BLaER1 (cell line): ENCODE data around the gene DPY19L3.
A peak's percentile ranks its signal among the peaks of the same experiment; 100 is the strongest.
"Not testable (repeated sequence)": the region's sequence is repeated elsewhere in the genome, so short reads cannot be mapped to it uniquely, and the experiment has no call there.

Experiments used
- H3K27ac ChIP-seq: shearing (Covaris generic); formaldehyde crosslinking; 2 replicates; pipeline ENCODE4 v1.8.1; 2022
- H3K27me3 ChIP-seq: shearing (Covaris generic); formaldehyde crosslinking; 2 replicates; pipeline ENCODE4 v1.8.1; 2022
- H3K36me3 ChIP-seq: shearing (Covaris generic); formaldehyde crosslinking; 2 replicates; pipeline ENCODE4 v1.8.1; 2022
- H3K4me1 ChIP-seq: shearing (Covaris generic); formaldehyde crosslinking; 2 replicates; pipeline ENCODE4 v1.8.1; 2022
- H3K4me2 ChIP-seq: shearing (Covaris generic); formaldehyde crosslinking; 2 replicates; pipeline ENCODE4 v1.8.1; 2022
- H3K4me3 ChIP-seq: shearing (Covaris generic); formaldehyde crosslinking; 2 replicates; pipeline ENCODE4 v1.8.1; 2022
- H3K9ac ChIP-seq: shearing (Covaris generic); formaldehyde crosslinking; 2 replicates; pipeline ENCODE4 v1.8.1; 2022
- H3K9me3 ChIP-seq: shearing (Covaris generic); formaldehyde crosslinking; 2 replicates; pipeline ENCODE4 v1.8.1; 2022
- H4K20me1 ChIP-seq: shearing (Covaris generic); formaldehyde crosslinking; 2 replicates; pipeline ENCODE4 v1.8.1; 2022
- Cebpa-rat ChIP-seq: shearing (Covaris generic); IDR thresholded peaks from 2 replicates; pipeline ENCODE4 v1.8.1; 2022

DPY19L3 gene

DNA sequence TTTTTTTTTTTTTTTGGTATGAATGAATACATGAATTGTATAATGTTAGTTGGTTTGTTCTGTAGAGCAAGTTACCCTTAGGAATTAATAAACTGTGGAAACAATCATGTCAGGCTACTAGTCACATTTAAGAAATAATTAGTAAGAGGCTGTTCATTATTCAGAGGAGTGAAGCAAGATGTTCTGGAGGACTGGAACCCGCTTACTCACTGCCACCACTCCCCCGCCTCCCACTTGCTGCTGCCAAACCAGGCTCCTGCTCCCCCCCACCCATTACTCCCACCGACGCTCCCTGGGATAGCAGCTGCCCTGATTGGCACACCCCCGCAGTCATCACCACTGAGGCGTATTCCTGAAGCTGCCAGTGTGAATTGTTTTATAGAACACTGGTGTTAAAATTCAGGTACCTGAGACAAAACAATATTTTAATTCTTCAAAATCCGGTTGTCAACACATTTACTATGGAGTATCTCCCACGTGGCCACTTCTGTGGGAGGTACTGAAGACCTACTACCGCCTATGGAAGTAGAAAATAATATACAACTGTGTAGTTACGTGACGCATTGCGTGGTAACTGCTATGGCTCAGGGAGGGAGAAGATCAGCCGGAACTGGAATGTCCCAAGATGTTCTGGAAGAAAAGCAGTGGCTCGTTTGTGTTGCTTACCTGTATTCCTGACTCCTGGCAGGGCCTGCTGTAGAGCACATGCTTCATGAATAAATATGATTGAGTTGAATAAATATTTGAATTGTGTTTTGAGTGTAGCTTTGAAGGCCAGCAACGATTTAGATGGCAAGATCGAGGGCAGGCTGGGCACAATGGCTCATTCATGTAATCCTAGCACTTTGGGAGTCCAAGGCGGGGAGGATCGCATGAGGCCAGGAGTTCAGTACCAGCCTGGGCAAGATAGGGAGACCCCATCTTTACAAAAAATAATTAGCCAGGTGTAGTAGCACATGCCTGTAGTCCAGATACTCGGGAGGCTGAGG is 1.7 kb downstream of the DPY19L3 start:
- Histone ChIP-seq H3K27ac (no peak overlapping the region), H3K9me3 (no peaks in the 10 kb centered on the region), H3K27me3 (no peaks in the 10 kb centered on the region), H3K4me2 (peak overlapping the region; percentile 82), H3K4me3 (peak overlapping the region; percentile 90), H4K20me1 (no peaks in the 10 kb centered on the region), H3K9ac (peak overlapping the region; percentile 93; the same call in 1 of the 2 replicates), H3K36me3 (peaks cover 46% of the 10 kb centered on the region), H3K4me1 (peaks cover 23% of the 10 kb centered on the region)
- no peak for TF ChIP-seq Cebpa-rat

DNA sequence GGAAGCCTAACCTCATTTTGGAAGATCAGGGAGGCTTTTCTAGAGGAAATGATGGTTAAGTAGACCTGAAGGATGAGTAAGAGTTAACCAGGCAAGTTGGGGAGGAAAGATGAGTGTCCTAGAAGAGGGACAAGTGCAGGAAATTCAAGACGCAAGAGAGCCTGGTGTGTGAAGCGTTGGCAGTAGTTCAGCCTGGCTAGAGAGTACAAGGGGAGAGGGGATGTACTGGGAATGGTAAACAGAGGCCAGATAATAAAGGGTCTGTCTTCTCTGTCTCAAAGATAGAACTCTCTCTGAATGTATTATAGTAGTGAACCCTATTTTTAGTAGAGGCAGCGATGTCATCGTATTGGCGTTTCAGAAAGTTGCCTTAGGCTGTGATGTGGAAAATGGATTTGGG is 9.7 kb downstream of the DPY19L3 start:
- peaks cover 88% of the 10 kb centered on the region for H3K36me3 ChIP-seq
- no peaks in the 10 kb centered on the region for H3K27me3 ChIP-seq
- H3K9me3 ChIP-seq, result no peaks in the 10 kb centered on the region
- H3K4me3 ChIP-seq, result no peak overlapping the region
- H3K4me2 ChIP-seq, result no peak overlapping the region
- no peak overlapping the region for H3K9ac ChIP-seq
- no peaks in the 10 kb centered on the region for H4K20me1 ChIP-seq
- no peak for TF ChIP-seq Cebpa-rat
- no peak overlapping the region for H3K27ac ChIP-seq
- no peaks in the 10 kb centered on the region for H3K4me1 ChIP-seq

DNA sequence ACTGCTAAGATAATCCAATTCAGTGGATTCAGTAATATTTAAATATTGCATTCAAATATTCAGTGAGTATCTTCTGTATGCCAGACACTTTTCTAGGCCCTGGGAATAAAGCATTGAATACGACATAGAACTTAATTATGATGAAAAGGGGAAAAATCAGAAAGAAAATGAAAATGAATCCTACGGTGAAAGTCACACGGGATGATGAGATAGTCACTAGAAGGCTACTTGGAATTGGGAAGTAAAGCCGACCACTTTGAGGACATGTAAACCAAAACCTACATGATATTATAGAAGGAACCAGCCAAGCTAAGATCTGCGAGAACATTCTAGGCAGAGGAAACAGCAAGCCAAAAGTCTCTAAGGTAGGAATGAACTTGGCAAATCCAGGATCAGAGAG is 10.1 kb downstream of the DPY19L3 start:
- no peak overlapping the region for H3K27ac ChIP-seq
- no peaks in the 10 kb centered on the region for H3K27me3 ChIP-seq
- H3K4me1 ChIP-seq, result no peaks in the 10 kb centered on the region
- peaks cover 88% of the 10 kb centered on the region for H3K36me3 ChIP-seq
- H3K9me3 ChIP-seq, result no peaks in the 10 kb centered on the region
- H3K9ac ChIP-seq, result no peak overlapping the region
- H3K4me3 ChIP-seq, result no peak overlapping the region
- no peak overlapping the region for H3K4me2 ChIP-seq
- no peaks in the 10 kb centered on the region for H4K20me1 ChIP-seq
- no peak for TF ChIP-seq Cebpa-rat

DNA sequence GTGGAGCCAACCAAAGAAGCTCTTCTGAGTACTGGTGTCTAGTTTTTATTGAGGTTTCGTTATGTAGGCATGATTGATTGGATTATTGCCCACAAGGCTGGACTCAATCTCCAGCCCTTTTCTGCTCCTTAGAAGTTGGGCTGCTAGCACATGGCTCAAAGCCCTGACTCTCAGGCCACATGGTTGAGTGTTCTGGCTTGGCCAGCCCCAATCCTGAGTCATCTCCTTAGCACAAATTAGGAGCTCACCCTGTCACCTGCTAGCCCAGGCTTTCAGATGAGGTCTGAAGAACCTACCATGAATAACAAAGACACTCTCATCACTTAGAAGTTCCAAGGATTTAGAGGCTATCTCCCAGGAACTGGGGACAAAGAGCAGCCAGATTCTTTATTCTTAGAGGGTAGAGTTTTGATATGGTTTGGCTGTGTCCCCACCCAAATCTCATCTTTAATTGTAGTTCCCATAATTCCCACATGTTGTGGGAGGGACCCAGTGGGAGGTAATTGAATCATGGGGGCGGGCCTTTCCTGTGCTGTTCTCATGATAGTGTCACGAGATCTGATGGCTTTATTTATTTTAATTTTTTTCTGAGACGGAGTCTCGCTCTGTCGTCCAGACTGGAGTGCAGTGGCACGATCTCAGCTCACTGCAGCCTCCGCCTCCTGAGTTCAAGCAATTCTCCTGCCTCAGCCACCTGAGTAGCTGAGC is 11.3 kb downstream of the DPY19L3 start:
- Histone ChIP-seq H3K4me2 (no peak overlapping the region), H3K4me3 (no peak overlapping the region), H3K4me1 (peaks cover 6% of the 10 kb centered on the region), H3K27ac (no peak overlapping the region), H3K9me3 (no peaks in the 10 kb centered on the region), H3K36me3 (peaks cover 83% of the 10 kb centered on the region), H4K20me1 (no peaks in the 10 kb centered on the region), H3K27me3 (no peaks in the 10 kb centered on the region), H3K9ac (no peak overlapping the region)
- TF ChIP-seq Cebpa-rat, result no peak

DNA sequence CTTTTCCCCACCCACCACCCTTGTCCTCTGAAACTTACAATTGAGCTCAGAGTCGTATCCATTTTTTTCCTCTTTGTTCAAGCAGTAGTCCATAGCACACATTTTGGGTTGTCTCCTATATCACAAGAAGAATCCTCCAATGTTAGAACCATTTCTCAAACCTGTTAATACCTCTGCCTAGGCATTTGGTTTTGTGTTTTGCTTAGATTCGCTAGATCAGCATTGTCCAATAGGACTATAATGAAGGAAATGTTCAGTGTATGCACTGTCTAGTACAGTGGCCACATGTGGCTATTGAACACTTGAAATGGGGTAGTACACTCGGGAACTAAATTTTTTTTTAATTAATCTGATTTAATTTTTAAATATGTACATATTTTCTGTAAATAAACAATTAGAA is 12.6 kb downstream of the DPY19L3 start:
- Histone ChIP-seq H3K4me3 (no peak overlapping the region), H3K4me2 (no peak overlapping the region), H3K36me3 (peaks cover 74% of the 10 kb centered on the region), H3K4me1 (peaks cover 10% of the 10 kb centered on the region), H3K27me3 (no peaks in the 10 kb centered on the region), H4K20me1 (no peaks in the 10 kb centered on the region), H3K9ac (no peak overlapping the region), H3K27ac (no peak overlapping the region), H3K9me3 (no peaks in the 10 kb centered on the region)
- no peak for TF ChIP-seq Cebpa-rat

DNA sequence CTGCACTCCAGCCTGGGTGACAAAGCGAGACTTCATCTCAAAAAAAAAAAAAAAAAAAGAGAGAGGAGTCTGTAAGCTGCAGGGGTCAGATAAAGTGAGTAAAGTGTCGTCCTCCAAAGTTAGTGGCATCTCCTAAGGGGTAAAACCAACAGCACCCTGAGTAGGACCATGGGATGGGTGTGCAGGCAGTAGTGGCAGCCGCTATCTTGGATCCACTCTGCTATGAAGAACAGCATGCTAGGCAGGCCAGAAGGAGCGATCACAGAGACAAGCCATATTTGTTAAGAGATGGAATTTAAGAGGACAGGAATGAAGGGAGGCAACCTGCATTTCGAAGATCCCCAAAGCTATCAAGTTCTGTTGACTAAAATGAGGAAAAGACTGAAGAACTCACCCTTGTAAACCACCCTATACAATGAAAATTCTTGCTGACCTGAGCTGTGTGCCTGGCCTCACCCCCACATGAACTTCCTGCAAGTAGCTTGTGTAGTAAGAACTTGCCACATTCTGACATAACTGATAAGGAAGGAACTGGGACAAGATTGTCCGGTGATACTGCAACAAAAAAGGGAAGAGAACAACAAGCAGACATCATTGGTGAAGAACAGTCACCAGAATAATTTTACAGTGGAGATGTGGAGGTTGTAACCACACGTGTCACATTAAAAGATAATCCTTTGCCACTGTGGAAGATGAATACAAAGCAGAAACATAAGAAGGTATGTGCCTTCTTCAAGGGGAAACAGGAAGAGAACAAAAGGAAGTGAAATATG is 16.2 kb downstream of the DPY19L3 start:
- Histone ChIP-seq H3K36me3 (peaks cover 56% of the 10 kb centered on the region), H3K27me3 (no peaks in the 10 kb centered on the region), H3K9ac (no peak overlapping the region), H3K4me2 (peak overlapping the region; percentile 20), H3K4me3 (no peak overlapping the region), H4K20me1 (no peaks in the 10 kb centered on the region), H3K4me1 (peaks cover 10% of the 10 kb centered on the region), H3K9me3 (no peaks in the 10 kb centered on the region), H3K27ac (no peak overlapping the region)
- no peak for TF ChIP-seq Cebpa-rat

DNA sequence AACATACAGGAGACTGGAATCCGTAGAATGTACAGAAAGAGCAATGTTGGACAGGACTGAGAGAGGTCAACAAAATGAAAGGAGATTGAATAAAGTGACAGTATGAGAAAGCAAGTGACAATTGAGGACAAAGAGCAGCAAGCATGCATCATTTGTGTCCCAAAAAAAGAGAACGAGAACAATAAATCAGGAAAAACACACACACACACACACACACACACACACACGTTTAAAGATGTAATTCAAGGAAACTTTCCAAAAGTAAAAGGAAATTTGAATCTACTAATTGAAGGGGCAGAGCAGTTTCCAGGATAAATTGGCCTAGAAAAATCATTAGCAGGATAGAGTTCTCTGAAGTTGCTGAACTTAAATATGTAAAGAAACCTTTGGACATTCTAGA is 16.9 kb downstream of the DPY19L3 start:
- no peaks in the 10 kb centered on the region for H3K9me3 ChIP-seq
- H3K4me3 ChIP-seq, result no peak overlapping the region
- no peak overlapping the region for H3K27ac ChIP-seq
- H4K20me1 ChIP-seq, result no peaks in the 10 kb centered on the region
- H3K4me1 ChIP-seq, result peaks cover 10% of the 10 kb centered on the region
- H3K4me2 ChIP-seq, result peak overlapping the region; percentile 20
- H3K27me3 ChIP-seq, result no peaks in the 10 kb centered on the region
- no peak for TF ChIP-seq Cebpa-rat
- H3K9ac ChIP-seq, result no peak overlapping the region
- peaks cover 56% of the 10 kb centered on the region for H3K36me3 ChIP-seq

DNA sequence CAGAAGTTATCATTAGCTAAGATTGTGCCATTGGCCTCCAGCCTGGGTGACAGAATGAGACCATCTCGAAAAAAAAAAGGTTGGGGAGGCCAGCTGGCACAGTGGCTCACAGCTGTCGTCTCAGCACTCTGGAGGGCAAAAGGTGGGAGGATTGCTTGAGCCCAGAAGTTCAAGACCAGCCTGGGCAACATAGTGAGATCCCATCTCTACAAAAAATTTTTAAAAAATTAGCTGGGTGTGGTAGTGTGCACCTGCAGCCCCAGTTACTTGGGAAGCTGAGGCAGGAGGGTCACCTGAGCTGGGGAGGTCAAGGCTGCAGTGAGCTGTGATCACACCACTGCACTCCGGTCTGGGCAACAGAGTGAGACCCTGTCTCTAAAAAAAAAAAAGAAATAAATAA is 18.4 kb downstream of the DPY19L3 start:
- peaks cover 60% of the 10 kb centered on the region for H3K36me3 ChIP-seq
- not testable (repeated sequence) for H3K4me3 ChIP-seq, H3K4me2 ChIP-seq, H3K27ac ChIP-seq, H3K27me3 ChIP-seq, H4K20me1 ChIP-seq, H3K9ac ChIP-seq, H3K9me3 ChIP-seq
- H3K4me1 ChIP-seq, result peaks cover 10% of the 10 kb centered on the region

DNA sequence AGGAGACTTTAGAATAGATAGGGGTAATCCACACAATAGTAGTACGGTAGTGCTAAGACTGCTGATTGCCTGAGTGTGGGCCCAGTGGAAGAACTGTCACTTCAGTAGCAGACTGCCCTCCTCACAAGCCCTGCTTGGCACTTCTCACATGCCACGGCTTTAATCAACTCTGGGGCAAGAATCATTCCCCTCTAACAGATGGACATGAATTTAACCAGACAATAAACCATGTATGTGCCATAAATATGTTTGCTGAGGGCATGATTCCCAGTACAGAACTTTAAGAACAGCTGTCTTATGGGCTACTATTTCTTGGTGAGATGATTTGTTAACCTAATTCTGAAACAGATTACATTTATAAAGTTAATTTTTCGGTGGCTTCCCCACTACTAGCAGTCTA is 22.0 kb downstream of the DPY19L3 start:
- Histone ChIP-seq H3K9me3 (no peaks in the 10 kb centered on the region), H3K4me3 (no peak overlapping the region), H3K4me1 (no peaks in the 10 kb centered on the region), H3K27me3 (no peaks in the 10 kb centered on the region), H3K36me3 (peaks cover 46% of the 10 kb centered on the region), H4K20me1 (no peaks in the 10 kb centered on the region), H3K27ac (no peak overlapping the region), H3K4me2 (no peak overlapping the region), H3K9ac (no peak overlapping the region)
- TF ChIP-seq Cebpa-rat, result no peak
